ENCODE measurements around the gene ZNF175. TPM values are rescaled to one million over a fixed set of nuclear protein-coding genes. Genes with fewer than 3 reads are reported as not detected.

Gene ZNF175
- polyA plus RNA-seq, 1 experiment, result 6.3 TPM

- ChIA-PET CTCF (no interaction called here), POLR2A (no interaction called here)
- Histone ChIP-seq H3K4me3 (ENCODE audit: low read depth, low read length) (no peak overlapping the region), H3K27me3 (ENCODE audit: control insufficient read depth, insufficient read depth, low read length) (no peaks in the 10 kb centered on the region), H3K36me3 (ENCODE audit: control insufficient read depth, insufficient read depth, low read length) (no peaks in the 10 kb centered on the region)
- TF ChIP-seq CTCF (IDR thresholded peaks at IDR 0.05; ENCODE audit: insufficient read depth, low read depth, low read length), result no peak
- no peak for DNase-seq (ENCODE audit: low read depth)
Measured at GRCh38 chr19:51541458-51542357, 29.4 kb upstream of the ZNF175 start.

GRCh38 chr19:51542699-51543098, 28.4 kb upstream of the ZNF175 start:
- no peak overlapping the region for H3K4me3 ChIP-seq (ENCODE audit: low read depth, low read length)
- DNase-seq (ENCODE audit: low read depth), result no peak
- ChIA-PET CTCF (no interaction called here), POLR2A (no interaction called here)
- no peaks in the 10 kb centered on the region for H3K27me3 ChIP-seq (ENCODE audit: control insufficient read depth, insufficient read depth, low read length)
- H3K36me3 ChIP-seq (ENCODE audit: control insufficient read depth, insufficient read depth, low read length), result no peaks in the 10 kb centered on the region
- TF ChIP-seq CTCF (IDR thresholded peaks at IDR 0.05; ENCODE audit: insufficient read depth, low read depth, low read length), result no peak

GRCh38 chr19:51544038-51544437, 27.0 kb upstream of the ZNF175 start:
- ChIA-PET CTCF (interaction anchor here (0.6 kb wide), 1 partner anchor 27 kb away, joined by 4 read pairs; the partner anchor contains the start of gene ZNF175), POLR2A (no interaction called here)
- DNase-seq (ENCODE audit: low read depth), result no peak
- Histone ChIP-seq H3K36me3 (ENCODE audit: control insufficient read depth, insufficient read depth, low read length) (no peaks in the 10 kb centered on the region), H3K27me3 (ENCODE audit: control insufficient read depth, insufficient read depth, low read length) (no peaks in the 10 kb centered on the region), H3K4me3 (ENCODE audit: low read depth, low read length) (no peak overlapping the region)
- TF ChIP-seq CTCF (IDR thresholded peaks at IDR 0.05; ENCODE audit: insufficient read depth, low read depth, low read length), result no peak

GRCh38 chr19:51546107-51546649, 24.9 kb upstream of the ZNF175 start:
- DNase-seq (ENCODE audit: low read depth), result no peak
- Histone ChIP-seq H3K27me3 (ENCODE audit: control insufficient read depth, insufficient read depth, low read length) (no peaks in the 10 kb centered on the region), H3K36me3 (ENCODE audit: control insufficient read depth, insufficient read depth, low read length) (no peaks in the 10 kb centered on the region), H3K4me3 (ENCODE audit: low read depth, low read length) (no peak overlapping the region)
- CTCF ChIA-PET, result no interaction called here
- TF ChIP-seq CTCF (IDR thresholded peaks at IDR 0.05; ENCODE audit: insufficient read depth, low read depth, low read length), result no peak
- POLR2A ChIA-PET, result no interaction called here

- no peak for DNase-seq (ENCODE audit: low read depth)
- TF ChIP-seq CTCF (IDR thresholded peaks at IDR 0.05; ENCODE audit: insufficient read depth, low read depth, low read length), result no peak
- no peaks in the 10 kb centered on the region for H3K36me3 ChIP-seq (ENCODE audit: control insufficient read depth, insufficient read depth, low read length)
- no peak overlapping the region for H3K4me3 ChIP-seq (ENCODE audit: low read depth, low read length)
- CTCF ChIA-PET, result interaction anchor here (0.6 to 1.1 kb wide), 2 partner anchors 112 to 116 kb away, joined by 3 read pairs; no protein-coding TSS in a partner anchor
- no peaks in the 10 kb centered on the region for H3K27me3 ChIP-seq (ENCODE audit: control insufficient read depth, insufficient read depth, low read length)
- POLR2A ChIA-PET, result no interaction called here
Measured at GRCh38 chr19:51546650-51547396, 24.3 kb upstream of the ZNF175 start.

Measured in BJ (cell line).